ENCODE data around the gene PLCG2. TPM values are rescaled to one million over a fixed set of nuclear protein-coding genes. Genes with fewer than 3 reads are reported as not detected.
"Not testable (repeated sequence)": the region's sequence is repeated elsewhere in the genome, so short reads cannot be mapped to it uniquely, and the experiment has no call there.

PLCG2 gene
- total RNA-seq, 1 donor from 2014 or later: 47.7 TPM

- Histone ChIP-seq H3K27me3 (ENCODE audit: low read depth) (no peaks in the 10 kb centered on the region), H3K4me1 (no peaks in the 10 kb centered on the region), H3K36me3 (peaks cover 57% of the 10 kb centered on the region), H3K9me3 (no peaks in the 10 kb centered on the region), H3K27ac (no peak overlapping the region), H3K4me3 (no peak overlapping the region)
- ATAC-seq: peak in 1 of 2 donors; percentile 66
- TF ChIP-seq, protein P1, sequence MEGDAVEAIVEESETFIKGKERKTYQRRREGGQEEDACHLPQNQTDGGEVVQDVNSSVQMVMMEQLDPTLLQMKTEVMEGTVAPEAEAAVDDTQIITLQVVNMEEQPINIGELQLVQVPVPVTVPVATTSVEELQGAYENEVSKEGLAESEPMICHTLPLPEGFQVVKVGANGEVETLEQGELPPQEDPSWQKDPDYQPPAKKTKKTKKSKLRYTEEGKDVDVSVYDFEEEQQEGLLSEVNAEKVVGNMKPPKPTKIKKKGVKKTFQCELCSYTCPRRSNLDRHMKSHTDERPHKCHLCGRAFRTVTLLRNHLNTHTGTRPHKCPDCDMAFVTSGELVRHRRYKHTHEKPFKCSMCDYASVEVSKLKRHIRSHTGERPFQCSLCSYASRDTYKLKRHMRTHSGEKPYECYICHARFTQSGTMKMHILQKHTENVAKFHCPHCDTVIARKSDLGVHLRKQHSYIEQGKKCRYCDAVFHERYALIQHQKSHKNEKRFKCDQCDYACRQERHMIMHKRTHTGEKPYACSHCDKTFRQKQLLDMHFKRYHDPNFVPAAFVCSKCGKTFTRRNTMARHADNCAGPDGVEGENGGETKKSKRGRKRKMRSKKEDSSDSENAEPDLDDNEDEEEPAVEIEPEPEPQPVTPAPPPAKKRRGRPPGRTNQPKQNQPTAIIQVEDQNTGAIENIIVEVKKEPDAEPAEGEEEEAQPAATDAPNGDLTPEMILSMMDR (IDR thresholded peaks at IDR 0.05): no peak
- DNase-seq: peak; percentile 77
- intact Hi-C loops (cut with DNase I): no loop called here
Measured at GRCh38 chr16:81928975-81929374, 149.9 kb downstream of the PLCG2 start.

GRCh38 chr16:81929841-81930240, 150.8 kb downstream of the PLCG2 start:
- ATAC-seq: no peak
- no peaks in the 10 kb centered on the region for H3K4me1 ChIP-seq

DNA sequence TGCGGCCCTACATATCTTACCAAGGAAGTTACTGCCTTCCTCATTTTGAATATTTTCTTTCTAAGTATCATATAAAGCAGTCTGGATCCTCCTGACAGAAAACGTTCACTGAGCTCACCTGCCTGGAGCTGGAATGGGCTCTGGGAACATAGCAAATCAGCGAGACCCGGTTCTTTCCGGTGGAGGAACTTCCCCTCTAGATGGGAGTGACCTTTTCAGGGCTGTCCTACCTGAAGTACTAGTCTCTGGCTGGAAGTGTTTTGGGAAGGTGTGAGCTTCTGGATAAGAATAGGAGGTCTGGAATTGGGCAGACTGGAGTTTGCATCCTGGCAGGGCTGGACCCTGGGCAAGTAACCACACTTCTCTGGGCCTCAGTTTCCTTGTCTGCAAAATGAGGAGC, 152.8 kb downstream of the PLCG2 start:
- intact Hi-C loops (cut with DNase I): no loop called here
- ATAC-seq: no peak
- peaks cover 68% of the 10 kb centered on the region for H3K36me3 ChIP-seq

More at GRCh38 chr16:81929841-81930240, 150.8 kb downstream of the PLCG2 start:
- H3K27me3 ChIP-seq (ENCODE audit: low read depth): no peaks in the 10 kb centered on the region
- peaks cover 54% of the 10 kb centered on the region for H3K36me3 ChIP-seq
- no peak overlapping the region for H3K4me3 ChIP-seq
- no peak overlapping the region for H3K27ac ChIP-seq
- no peaks in the 10 kb centered on the region for H3K9me3 ChIP-seq
- intact Hi-C loops (cut with DNase I): no loop called here
- no peak for DNase-seq
- TF ChIP-seq, protein P1 (IDR thresholded peaks at IDR 0.05): no peak

GRCh38 chr16:81932668-81933067, 153.6 kb downstream of the PLCG2 start:
- peaks cover 66% of the 10 kb centered on the region for H3K36me3 ChIP-seq
- TF ChIP-seq, protein P1 (IDR thresholded peaks at IDR 0.05): no peak
- intact Hi-C loops (cut with DNase I): no loop called here
- DNase-seq (no peak), ATAC-seq (no peak)
- no peaks in the 10 kb centered on the region for H3K4me1 ChIP-seq
- no peak overlapping the region for H3K4me3 ChIP-seq
- H3K9me3 ChIP-seq: no peaks in the 10 kb centered on the region
- H3K27me3 ChIP-seq (ENCODE audit: low read depth): no peaks in the 10 kb centered on the region
- H3K27ac ChIP-seq: no peak overlapping the region

More for the DNA sequence above, 152.8 kb downstream of the PLCG2 start:
- H3K27me3 ChIP-seq (ENCODE audit: low read depth): no peaks in the 10 kb centered on the region
- H3K4me1 ChIP-seq: no peaks in the 10 kb centered on the region
- no peak overlapping the region for H3K27ac ChIP-seq
- no peaks in the 10 kb centered on the region for H3K9me3 ChIP-seq
- DNase-seq: no peak
- TF ChIP-seq, protein P1 (IDR thresholded peaks at IDR 0.05): no peak
- H3K4me3 ChIP-seq: no peak overlapping the region

DNA sequence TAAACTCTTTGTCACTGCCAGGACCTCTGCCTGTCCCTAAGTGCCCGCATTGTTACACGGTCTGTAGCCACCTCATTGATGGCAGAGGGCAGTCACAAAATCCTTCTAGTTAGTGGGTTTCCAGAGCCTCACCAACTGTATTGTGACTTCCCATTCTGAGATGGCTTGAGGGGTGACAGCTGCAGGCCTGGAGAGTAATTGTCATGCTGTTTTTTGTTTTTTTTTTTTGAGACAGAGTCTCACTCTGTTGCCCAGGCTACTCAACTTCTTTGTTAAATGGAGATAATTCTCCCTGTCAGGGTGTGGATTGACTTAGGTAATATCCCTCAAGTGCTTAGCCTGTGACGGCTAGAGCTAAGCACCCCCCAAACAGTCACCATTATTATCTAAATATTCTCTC, 154.3 kb downstream of the PLCG2 start:
- TF ChIP-seq, protein P1 (IDR thresholded peaks at IDR 0.05): no peak
- DNase-seq (no peak), ATAC-seq (no peak)
- peaks cover 64% of the 10 kb centered on the region for H3K36me3 ChIP-seq
- H3K27ac ChIP-seq: no peak overlapping the region
- H3K4me1 ChIP-seq: no peaks in the 10 kb centered on the region
- no peaks in the 10 kb centered on the region for H3K27me3 ChIP-seq (ENCODE audit: low read depth)
- no peaks in the 10 kb centered on the region for H3K9me3 ChIP-seq
- intact Hi-C loops (cut with DNase I): no loop called here
- no peak overlapping the region for H3K4me3 ChIP-seq

DNA sequence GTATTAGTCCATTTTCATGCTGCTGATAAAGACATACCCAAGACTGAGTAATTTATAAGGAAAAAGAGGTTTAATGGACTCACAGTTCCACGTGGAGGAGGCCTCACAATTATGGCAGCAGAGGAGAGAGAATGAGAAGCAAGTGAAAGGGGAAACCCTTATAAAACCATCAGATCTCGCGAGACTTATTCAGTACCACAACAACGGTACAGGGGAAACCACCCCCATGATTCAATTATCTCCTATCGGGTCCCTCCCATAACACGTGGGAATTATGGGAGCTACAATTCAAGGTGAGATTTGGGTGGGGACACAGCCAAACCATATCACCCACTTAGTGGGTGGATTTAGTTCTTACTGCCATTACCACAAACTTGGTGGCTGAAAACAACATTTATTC, 155.6 kb downstream of the PLCG2 start:
- H3K4me1 ChIP-seq; intact Hi-C loops (cut with DNase I); ATAC-seq; H3K27ac ChIP-seq; H3K9me3 ChIP-seq; H3K4me3 ChIP-seq; DNase-seq; H3K27me3 ChIP-seq (ENCODE audit: low read depth): not testable (repeated sequence)
- H3K36me3 ChIP-seq: peaks cover 57% of the 10 kb centered on the region
